Activated naive CD8-positive, alpha-beta T cell treated with anti-CD3 and anti-CD28 coated beads for 36 hours (primary cell): Measurements from ENCODE around the gene DAW1. TPM values are rescaled to one million over a fixed set of nuclear protein-coding genes. Genes with fewer than 3 reads are reported as not detected.
A peak's percentile ranks its signal among the peaks of the same experiment; 100 is the strongest.

Source experiments
- DNase-seq: peaks from one replicate; pipeline ENCODE4 v3.0.0; 2021
- H3K27ac Mint-ChIP-seq: one replicate; pipeline ENCODE4 v1.8.0; 2022; ENCODE audit warnings: mild to moderate bottlenecking, moderate library complexity, mixed read lengths
- H3K27me3 Mint-ChIP-seq: one replicate; pipeline ENCODE4 v1.8.0; 2022; ENCODE audit warnings: mild to moderate bottlenecking, mixed read lengths
- H3K36me3 Mint-ChIP-seq: one replicate; pipeline ENCODE4 v1.8.0; 2021; ENCODE audit warnings: mild to moderate bottlenecking, mixed read lengths
- H3K4me1 Mint-ChIP-seq: one replicate; pipeline ENCODE4 v1.8.0; 2021; ENCODE audit warnings: mixed read lengths
- H3K4me3 Mint-ChIP-seq: one replicate; pipeline ENCODE4 v1.8.0; 2022; ENCODE audit warnings: mild to moderate bottlenecking, moderate library complexity, mixed read lengths
- H3K9me3 Mint-ChIP-seq: one replicate; pipeline ENCODE4 v1.8.0; 2022; ENCODE audit warnings: mixed read lengths
- total RNA-seq, 2 experiments: library from RNA; stranded (reverse); gene quantifications; one replicate each; pipeline ENCODE4 v1.2.3, GENCODE V29; 2021

The DAW1 gene
- total RNA-seq, 2 experiments from 2014 or later = not detected

GRCh38 chr2:227876300-227876801 lies 4.9 kb downstream of the DAW1 start:
- Mint-ChIP-seq H3K9me3 (no peaks in the 10 kb centered on the region), H3K36me3 (no peaks in the 10 kb centered on the region), H3K27ac (no peak overlapping the region), H3K4me1 (no peaks in the 10 kb centered on the region), H3K27me3 (peaks cover 31% of the 10 kb centered on the region), H3K4me3 (no peak overlapping the region)
- DNase-seq = no peak

GRCh38 chr2:227877421-227878310 lies 6.2 kb downstream of the DAW1 start:
- no peak for DNase-seq
- H3K4me1 Mint-ChIP-seq = no peaks in the 10 kb centered on the region
- peaks cover 22% of the 10 kb centered on the region for H3K27me3 Mint-ChIP-seq
- no peaks in the 10 kb centered on the region for H3K36me3 Mint-ChIP-seq
- no peak overlapping the region for H3K27ac Mint-ChIP-seq
- H3K4me3 Mint-ChIP-seq = no peak overlapping the region
- H3K9me3 Mint-ChIP-seq = no peaks in the 10 kb centered on the region

- Mint-ChIP-seq H3K4me3 (no peak overlapping the region), H3K27me3 (peaks cover 8% of the 10 kb centered on the region), H3K36me3 (no peaks in the 10 kb centered on the region), H3K27ac (no peak overlapping the region), H3K9me3 (no peaks in the 10 kb centered on the region), H3K4me1 (no peaks in the 10 kb centered on the region)
- DNase-seq = no peak
Measured at GRCh38 chr2:227880460-227880859, 9.0 kb downstream of the DAW1 start.

GRCh38 chr2:227881866-227882517 lies 10.6 kb downstream of the DAW1 start:
- Mint-ChIP-seq H3K4me1 (no peaks in the 10 kb centered on the region), H3K36me3 (no peaks in the 10 kb centered on the region), H3K9me3 (no peaks in the 10 kb centered on the region), H3K4me3 (no peak overlapping the region), H3K27ac (no peak overlapping the region), H3K27me3 (peaks cover 4% of the 10 kb centered on the region)
- no peak for DNase-seq

GRCh38 chr2:227884511-227884947 lies 13.1 kb downstream of the DAW1 start:
- Mint-ChIP-seq H3K27me3 (peaks cover 4% of the 10 kb centered on the region), H3K36me3 (no peaks in the 10 kb centered on the region), H3K27ac (no peak overlapping the region), H3K4me1 (no peaks in the 10 kb centered on the region), H3K4me3 (no peak overlapping the region), H3K9me3 (no peaks in the 10 kb centered on the region)
- DNase-seq = peak; percentile 57

GRCh38 chr2:227886149-227886548 lies 14.7 kb downstream of the DAW1 start:
- Mint-ChIP-seq H3K27ac (no peak overlapping the region), H3K9me3 (no peaks in the 10 kb centered on the region), H3K36me3 (no peaks in the 10 kb centered on the region), H3K4me1 (no peaks in the 10 kb centered on the region), H3K27me3 (peaks cover 7% of the 10 kb centered on the region), H3K4me3 (no peak overlapping the region)
- no peak for DNase-seq

GRCh38 chr2:227888289-227888688 lies 16.9 kb downstream of the DAW1 start:
- no peak for DNase-seq
- Mint-ChIP-seq H3K4me1 (no peaks in the 10 kb centered on the region), H3K4me3 (no peak overlapping the region), H3K27me3 (peaks cover 10% of the 10 kb centered on the region), H3K27ac (no peak overlapping the region), H3K9me3 (no peaks in the 10 kb centered on the region), H3K36me3 (no peaks in the 10 kb centered on the region)

- H3K9me3 Mint-ChIP-seq = no peaks in the 10 kb centered on the region
- no peaks in the 10 kb centered on the region for H3K36me3 Mint-ChIP-seq
- H3K27ac Mint-ChIP-seq = no peak overlapping the region
- peaks cover 8% of the 10 kb centered on the region for H3K27me3 Mint-ChIP-seq
- H3K4me3 Mint-ChIP-seq = no peak overlapping the region
- no peak for DNase-seq
- no peaks in the 10 kb centered on the region for H3K4me1 Mint-ChIP-seq
Measured at GRCh38 chr2:227889336-227889735, 17.9 kb downstream of the DAW1 start.

GRCh38 chr2:227890495-227891079 lies 19.2 kb downstream of the DAW1 start:
- no peaks in the 10 kb centered on the region for H3K9me3 Mint-ChIP-seq
- no peaks in the 10 kb centered on the region for H3K36me3 Mint-ChIP-seq
- H3K4me1 Mint-ChIP-seq = no peaks in the 10 kb centered on the region
- H3K27ac Mint-ChIP-seq = no peak overlapping the region
- H3K27me3 Mint-ChIP-seq = peaks cover 10% of the 10 kb centered on the region
- H3K4me3 Mint-ChIP-seq = no peak overlapping the region
- DNase-seq = no peak

- H3K4me3 Mint-ChIP-seq = no peak overlapping the region
Measured at GRCh38 chr2:227891673-227892072, 20.2 kb downstream of the DAW1 start.

GRCh38 chr2:227903381-227903780 lies 31.9 kb downstream of the DAW1 start:
- Mint-ChIP-seq H3K36me3 (no peaks in the 10 kb centered on the region), H3K27ac (no peak overlapping the region), H3K4me3 (no peak overlapping the region), H3K4me1 (no peaks in the 10 kb centered on the region), H3K27me3 (peaks cover 8% of the 10 kb centered on the region), H3K9me3 (no peaks in the 10 kb centered on the region)
- DNase-seq = no peak

More at GRCh38 chr2:227891673-227892072, 20.2 kb downstream of the DAW1 start:
- Mint-ChIP-seq H3K36me3 (no peaks in the 10 kb centered on the region), H3K27me3 (peaks cover 10% of the 10 kb centered on the region), H3K9me3 (no peaks in the 10 kb centered on the region), H3K4me1 (no peaks in the 10 kb centered on the region), H3K27ac (no peak overlapping the region)
- no peak for DNase-seq

GRCh38 chr2:227906991-227907390 lies 35.6 kb downstream of the DAW1 start:
- no peak for DNase-seq
- no peak overlapping the region for H3K4me3 Mint-ChIP-seq
- no peaks in the 10 kb centered on the region for H3K4me1 Mint-ChIP-seq
- no peak overlapping the region for H3K27ac Mint-ChIP-seq
- no peaks in the 10 kb centered on the region for H3K27me3 Mint-ChIP-seq
- no peaks in the 10 kb centered on the region for H3K9me3 Mint-ChIP-seq
- H3K36me3 Mint-ChIP-seq = no peaks in the 10 kb centered on the region

- Mint-ChIP-seq H3K36me3 (no peaks in the 10 kb centered on the region), H3K27ac (no peak overlapping the region)
Measured at GRCh38 chr2:227908266-227909054, 37.0 kb downstream of the DAW1 start.

GRCh38 chr2:227914362-227914761 lies 42.9 kb downstream of the DAW1 start:
- H3K4me1 Mint-ChIP-seq = no peaks in the 10 kb centered on the region
- no peaks in the 10 kb centered on the region for H3K36me3 Mint-ChIP-seq
- H3K4me3 Mint-ChIP-seq = no peak overlapping the region
- no peaks in the 10 kb centered on the region for H3K9me3 Mint-ChIP-seq
- H3K27me3 Mint-ChIP-seq = no peaks in the 10 kb centered on the region
- H3K27ac Mint-ChIP-seq = no peak overlapping the region
- no peak for DNase-seq

More at GRCh38 chr2:227908266-227909054, 37.0 kb downstream of the DAW1 start:
- H3K9me3 Mint-ChIP-seq = no peaks in the 10 kb centered on the region
- no peaks in the 10 kb centered on the region for H3K27me3 Mint-ChIP-seq
- no peak for DNase-seq
- H3K4me1 Mint-ChIP-seq = no peaks in the 10 kb centered on the region
- H3K4me3 Mint-ChIP-seq = no peak overlapping the region
